CD4-positive, alpha-beta T cell treated with Interleukin-21 for 1 hour (primary cell): ENCODE results near the gene RNF10.
A peak's percentile ranks its signal among the peaks of the same experiment; 100 is the strongest.
"Not testable (repeated sequence)": the region's sequence is repeated elsewhere in the genome, so short reads cannot be mapped to it uniquely, and the experiment has no call there.

Source experiments
- DNase-seq: peaks from one replicate; pipeline ENCODE4 v3.0.0-alpha.2; 2020

The RNF10 gene

DNA sequence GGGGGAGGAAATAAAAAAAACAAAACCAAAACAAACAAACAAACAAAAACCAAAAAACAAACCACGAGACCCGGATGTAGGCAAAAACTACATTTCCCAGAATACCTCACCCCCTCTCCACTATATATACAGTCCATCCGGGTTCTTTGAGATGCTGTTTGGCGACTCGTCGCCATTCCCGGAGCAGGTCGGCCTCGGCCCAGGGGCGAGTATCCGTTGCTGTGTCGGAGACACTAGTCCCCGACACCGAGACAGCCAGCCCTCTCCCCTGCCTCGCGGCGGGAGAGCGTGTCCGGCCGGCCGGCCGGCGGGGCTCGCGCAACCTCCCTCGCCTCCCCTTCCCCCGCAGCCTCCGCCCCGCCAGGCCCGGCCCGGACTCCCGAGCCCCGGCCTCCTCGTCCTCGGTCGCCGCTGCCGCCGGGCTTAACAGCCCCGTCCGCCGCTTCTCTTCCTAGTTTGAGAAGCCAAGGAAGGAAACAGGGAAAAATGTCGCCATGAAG is at the start of gene RNF10:
Gene RNF10, plus strand, starts transcription at position 154 of the 500 bp plus-strand sequence. CDS start 456 bp downstream, outside the sequence.
- peak; percentile 92 for DNase-seq

- no peak for DNase-seq
Measured at GRCh38 chr12:120485961-120486881, 47.9 kb upstream of the RNF10 start.

DNA sequence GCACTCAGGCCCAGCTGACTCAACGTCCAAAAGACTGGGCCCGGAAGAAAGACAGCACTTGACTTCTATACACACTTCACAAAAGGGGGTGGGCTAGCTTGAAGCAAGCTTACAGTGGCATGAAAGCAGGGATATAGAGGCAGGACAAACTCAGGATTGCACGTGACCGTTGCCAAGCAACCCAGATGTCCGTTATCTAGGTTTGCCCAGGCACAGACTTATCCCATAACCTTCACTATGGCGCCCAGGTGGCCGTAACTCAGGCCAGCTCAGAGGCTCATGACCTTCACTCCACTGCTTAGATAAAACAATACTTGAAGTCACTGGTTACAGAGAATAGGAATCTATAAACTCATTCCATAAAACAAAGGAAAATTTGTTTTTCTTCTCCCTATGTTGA is 46.6 kb upstream of the RNF10 start:
- not testable (repeated sequence) for DNase-seq

DNA sequence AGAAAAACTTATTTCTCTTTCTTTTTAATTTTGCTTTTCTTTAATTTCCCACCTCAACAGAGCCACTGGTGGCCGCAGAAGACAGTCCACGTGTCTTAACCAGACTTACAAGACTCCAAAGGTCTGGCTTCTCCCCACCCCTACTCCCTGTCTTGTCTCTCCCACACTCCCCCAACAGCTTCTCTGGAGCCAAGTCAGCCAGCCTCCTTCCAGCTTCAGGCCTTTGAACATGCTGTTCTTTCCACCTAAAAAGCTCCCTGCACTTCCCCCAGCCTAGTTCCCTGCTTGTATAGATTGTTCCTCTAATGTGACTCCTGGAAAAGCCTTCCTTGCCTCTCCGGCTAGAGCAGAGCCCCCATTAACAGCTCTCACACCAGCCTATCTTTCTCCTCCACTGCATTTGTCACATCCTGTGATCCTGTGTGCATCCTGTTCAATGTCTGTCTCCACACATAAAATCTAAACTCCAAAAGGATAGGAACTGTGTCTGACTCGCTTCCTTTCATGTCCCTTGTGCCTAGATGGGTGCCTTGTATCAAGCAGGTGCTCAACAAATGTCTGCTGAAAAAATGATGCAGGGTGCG is 46.0 kb upstream of the RNF10 start:
- no peak for DNase-seq

- DNase-seq: no peak
Measured at GRCh38 chr12:120489018-120489417, 45.1 kb upstream of the RNF10 start.

DNA sequence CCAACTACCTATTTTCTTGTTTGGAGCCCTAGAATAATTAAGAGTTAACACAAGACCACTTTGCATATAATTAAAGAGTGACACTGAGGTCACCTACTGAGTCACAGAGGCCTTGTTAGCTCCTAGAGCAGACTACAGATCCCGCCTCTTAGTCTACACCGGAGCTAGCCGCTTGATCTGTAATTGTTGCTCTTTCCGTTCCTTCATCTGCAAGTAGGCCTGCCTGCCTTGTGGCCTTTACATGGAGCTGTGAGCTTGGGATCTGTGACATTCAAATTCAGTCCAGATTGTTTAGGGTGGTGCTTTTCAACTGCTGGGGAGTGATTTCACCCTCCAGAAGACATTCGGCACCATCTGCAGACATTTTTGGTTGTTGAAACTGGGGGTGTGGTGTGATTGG is 43.8 kb upstream of the RNF10 start:
- DNase-seq: no peak

DNA sequence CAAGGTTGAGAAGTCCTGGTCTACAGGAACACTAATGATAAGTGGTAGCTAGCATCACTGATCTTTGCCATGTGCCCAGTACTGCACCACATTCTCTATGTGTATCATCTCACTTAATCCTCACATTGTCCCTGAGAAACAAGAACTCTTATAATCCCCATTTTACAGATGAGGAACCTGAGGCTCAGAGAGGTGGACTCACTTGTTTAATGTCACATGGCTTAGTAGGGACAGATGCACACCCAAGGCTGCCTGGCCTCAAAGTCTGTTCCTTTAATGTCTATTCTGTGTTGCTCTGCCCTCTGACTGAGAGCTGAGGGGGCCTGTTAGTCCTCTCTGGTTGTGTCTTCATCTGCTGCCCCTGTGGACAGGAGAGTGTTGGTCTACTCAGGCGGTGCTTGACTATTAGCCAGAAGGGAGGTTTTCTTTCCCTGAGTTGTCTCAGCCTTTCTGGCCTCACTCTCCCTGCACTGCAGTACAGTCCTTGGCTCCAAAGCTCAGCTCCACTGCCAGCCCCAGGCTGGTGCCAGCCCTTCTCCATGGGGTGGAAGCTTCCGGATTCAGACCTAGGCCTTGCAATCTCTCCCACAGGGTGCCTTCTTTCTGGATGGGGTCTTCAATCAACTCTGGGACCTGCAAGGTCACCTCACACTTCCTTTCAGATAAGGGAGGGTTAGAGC is 43.2 kb upstream of the RNF10 start:
- DNase-seq: no peak

- no peak for DNase-seq
Measured at GRCh38 chr12:120495186-120495730, 38.9 kb upstream of the RNF10 start.

DNA sequence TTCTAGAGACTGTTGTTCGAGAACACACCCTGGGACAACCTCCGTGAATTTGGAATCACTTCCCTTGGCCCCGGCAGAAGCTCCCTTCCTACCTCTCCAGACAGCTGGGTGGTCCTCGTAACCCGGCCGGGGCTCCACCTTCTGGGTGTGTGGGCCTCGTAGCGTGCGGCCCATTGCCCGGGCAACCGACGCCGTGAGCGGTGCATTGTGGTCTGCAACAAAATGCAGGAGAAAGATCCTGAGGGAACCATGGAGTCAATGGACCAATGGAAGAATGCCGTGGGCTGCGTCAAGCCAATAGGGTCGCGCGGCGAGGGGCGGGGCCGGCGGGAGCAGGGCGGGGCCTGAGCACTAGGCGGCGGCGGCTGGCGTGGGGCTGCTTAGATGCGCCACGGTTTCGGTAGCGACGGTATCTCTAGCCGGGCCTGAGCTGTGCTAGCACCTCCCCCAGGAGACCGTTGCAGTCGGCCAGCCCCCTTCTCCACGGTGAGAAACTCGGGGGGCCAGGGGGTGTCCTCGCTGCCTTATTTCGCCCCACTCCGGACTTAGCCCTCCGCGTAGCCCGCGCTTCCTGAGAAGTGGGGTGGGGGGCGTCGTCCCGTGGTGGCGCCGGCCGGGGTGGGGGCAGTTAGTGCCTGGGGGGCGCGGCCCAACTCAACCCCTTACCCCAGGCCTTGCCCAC is 38.3 kb upstream of the RNF10 start, which contains the start of gene DYNLL1:
Gene DYNLL1, plus strand, starts transcription at position 383 of the 682 bp plus-strand sequence. CDS start 309 bp downstream, outside the sequence.
- DNase-seq: peak; percentile 98

DNA sequence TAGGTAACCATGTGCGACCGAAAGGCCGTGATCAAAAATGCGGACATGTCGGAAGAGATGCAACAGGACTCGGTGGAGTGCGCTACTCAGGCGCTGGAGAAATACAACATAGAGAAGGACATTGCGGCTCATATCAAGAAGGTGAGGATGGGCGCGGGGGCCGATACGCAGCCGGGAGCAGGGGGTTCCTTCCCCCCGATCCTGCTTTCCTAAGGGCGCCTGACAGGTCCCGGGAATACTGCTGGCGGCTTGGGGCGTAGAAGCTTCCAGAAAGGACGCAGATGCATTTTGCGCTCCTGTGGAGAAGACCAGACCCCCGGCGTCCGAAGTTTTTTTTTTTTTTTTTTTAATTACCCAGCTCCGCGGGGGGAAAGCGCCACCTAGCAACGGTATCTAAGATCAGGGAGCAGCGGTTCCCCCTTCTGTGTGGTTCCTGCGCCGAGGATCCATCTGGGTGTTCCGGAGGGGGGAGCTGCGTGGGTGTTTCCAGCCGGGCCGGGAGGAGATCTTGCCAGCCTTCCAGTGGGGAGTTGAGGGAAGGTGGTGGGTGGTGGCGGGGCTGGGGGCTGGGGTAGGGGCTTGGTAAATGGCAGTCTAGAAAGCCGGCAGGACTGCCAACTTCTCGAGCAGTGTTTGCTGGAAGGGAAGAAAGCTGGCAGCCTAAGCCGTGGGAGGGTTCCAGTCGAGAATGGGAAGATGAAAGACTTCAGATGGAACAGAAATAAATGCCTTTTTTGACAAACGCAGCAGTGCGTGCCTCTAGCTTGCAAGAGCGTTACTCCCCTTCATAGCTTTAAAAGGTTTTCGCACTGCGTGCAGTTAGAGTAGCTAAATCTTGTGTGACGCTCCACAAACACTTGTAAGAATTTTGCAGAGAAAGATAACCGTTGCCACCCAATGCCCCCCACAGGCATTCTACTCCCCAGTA is 37.5 kb upstream of the RNF10 start:
- DNase-seq: peak; percentile 66

- no peak for DNase-seq
Measured at GRCh38 chr12:120497524-120498150, 36.5 kb upstream of the RNF10 start.

DNA sequence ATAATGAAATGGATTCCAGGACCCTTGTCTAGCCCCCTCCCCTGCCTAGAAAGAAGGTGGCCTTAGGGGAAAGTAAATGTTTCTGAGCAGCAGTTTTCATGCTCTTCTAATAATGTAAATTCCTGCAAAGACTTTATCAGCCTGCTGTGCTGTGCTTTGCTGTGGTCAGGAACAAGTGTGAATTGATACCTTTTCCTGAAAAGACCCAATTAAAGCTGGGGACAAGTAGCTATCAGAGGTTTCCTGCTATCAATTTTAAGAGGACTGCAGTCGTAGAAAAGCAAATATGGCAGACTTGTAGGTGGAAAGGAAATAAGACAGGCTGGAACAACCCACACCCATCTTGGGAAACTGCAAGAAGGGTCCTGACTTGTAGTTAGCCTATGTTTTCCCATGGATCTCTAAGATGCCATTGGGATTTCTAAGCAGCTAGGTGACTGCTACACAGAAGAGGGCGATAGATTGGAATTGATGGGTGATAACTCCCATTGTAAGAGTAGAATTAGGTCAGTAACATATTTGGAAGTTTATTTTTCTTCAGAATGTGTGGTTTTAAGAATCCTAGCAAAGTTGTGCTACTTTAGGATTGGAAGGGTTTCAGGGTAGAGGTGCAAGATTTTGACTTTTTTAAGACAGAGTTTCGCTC is 35.2 kb upstream of the RNF10 start:
- no peak for DNase-seq

GRCh38 chr12:120500581-120500980 is 33.6 kb upstream of the RNF10 start:
- DNase-seq: no peak

- DNase-seq: no peak
Measured at GRCh38 chr12:120504587-120504986, 29.6 kb upstream of the RNF10 start.

DNA sequence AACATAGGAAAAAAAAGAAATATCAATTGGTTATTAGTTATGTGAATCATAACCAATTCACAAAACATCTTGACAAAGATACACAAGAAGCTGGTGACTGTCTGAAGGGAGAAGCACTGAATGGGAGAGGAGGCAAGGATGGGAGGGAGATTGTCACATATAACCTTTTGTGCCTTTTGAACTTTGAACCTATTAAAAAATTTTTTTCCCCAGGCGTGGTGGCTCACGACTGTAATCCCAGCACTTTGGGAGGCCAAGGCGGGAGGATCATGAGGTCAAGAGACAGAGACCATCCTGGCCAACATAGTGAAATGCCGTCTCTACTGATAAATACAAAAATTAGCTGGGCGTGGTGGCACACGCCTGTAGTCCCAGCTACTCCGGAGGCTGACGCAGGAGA is 25.6 kb upstream of the RNF10 start:
- DNase-seq: no peak

DNA sequence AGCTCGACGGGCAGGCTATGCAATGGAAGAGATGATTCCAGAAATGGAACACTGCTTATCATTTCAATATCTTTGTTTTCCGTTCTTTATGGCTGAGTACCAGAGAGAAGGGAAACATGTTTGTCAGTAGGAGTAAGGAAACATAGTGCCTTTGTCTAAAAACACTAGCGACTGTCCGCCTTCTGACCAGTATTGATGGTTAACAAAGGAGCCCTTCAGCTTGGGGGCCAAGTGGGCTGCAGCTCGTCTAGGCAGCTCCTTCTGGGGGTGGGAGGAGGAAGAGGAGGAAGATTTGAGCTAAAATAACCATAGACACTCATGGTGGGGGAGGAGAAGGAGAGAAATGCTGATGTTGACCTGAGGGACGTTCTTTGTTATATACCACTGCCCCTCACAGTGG is 20.2 kb upstream of the RNF10 start:
- DNase-seq: no peak

GRCh38 chr12:120515496-120515895 is 18.7 kb upstream of the RNF10 start:
- no peak for DNase-seq

GRCh38 chr12:120519324-120519723 is 14.8 kb upstream of the RNF10 start:
- DNase-seq: not testable (repeated sequence)

DNA sequence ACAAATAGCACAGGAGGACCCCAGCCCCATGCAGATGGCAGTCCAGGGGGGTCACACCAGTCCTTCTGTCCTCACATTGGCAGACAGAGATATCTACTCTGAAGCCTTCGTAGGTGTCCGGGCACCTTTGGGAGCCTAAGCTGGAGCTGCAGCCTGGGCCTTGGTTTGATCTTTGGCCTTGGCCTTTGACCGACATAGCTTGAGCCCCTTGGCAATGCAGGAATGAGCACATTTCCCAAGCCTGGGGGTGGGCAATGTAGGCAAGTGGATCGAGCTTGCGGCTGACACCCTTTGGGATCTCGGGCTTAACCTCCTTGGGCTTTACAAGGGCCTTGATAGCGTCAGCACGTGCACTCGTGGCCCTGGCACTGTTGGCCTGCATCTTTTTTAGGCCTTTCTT is 11.6 kb upstream of the RNF10 start:
- no peak for DNase-seq

- peak; percentile 89 for DNase-seq
Measured at GRCh38 chr12:120528861-120529525, 5.2 kb upstream of the RNF10 start, which contains the start of gene COQ5. Gene COQ5 (minus strand): TSS chr12:120529158. CDS start chr12:120529141, 17 bp downstream.
